Tibial nerve (tissue), 4 donors: ENCODE data around the gene PCSK7. TPM values are rescaled to one million over a fixed set of nuclear protein-coding genes. Genes with fewer than 3 reads are reported as not detected.

ENCODE experiments used
- DNase-seq, 2 donors: peaks; one replicate each; pipeline ENCODE4 v3.0.0-alpha.2; 2019; ENCODE audit warnings: low spot score in 2 of 2
- H3K27ac ChIP-seq, 4 donors: fragments of 200-600 bp; sonication (generic) in 3 of 4; one replicate each; pipeline ENCODE4 v1.5.1; 2017 to 2019; ENCODE audit warnings: mild to moderate bottlenecking in 1 of 4
- H3K27me3 ChIP-seq, 2 donors: fragments of 200-600 bp; sonication (generic) in 1 of 2; one replicate each; pipeline versions ENCODE4 v1.5.1 to v1.6.0; 2017 to 2019
- H3K36me3 ChIP-seq, 3 donors: fragments of 200-600 bp; sonication (generic); one replicate each; pipeline ENCODE4 v1.5.1; 2018 to 2019
- H3K4me1 ChIP-seq, 4 donors: fragments of 200-600 bp; sonication (generic) in 3 of 4; one replicate each; pipeline ENCODE4 v1.5.1; 2017 to 2019
- H3K4me3 ChIP-seq, 4 donors: fragments of 200-600 bp; sonication (generic) in 3 of 4; one replicate each; pipeline ENCODE4 v1.5.1; 2017 to 2019; ENCODE audit warnings: mild to moderate bottlenecking in 1 of 4, moderate library complexity in 1 of 4
- H3K9me3 ChIP-seq, 4 donors: fragments of 200-600 bp; sonication (generic) in 3 of 4; one replicate each; pipeline ENCODE4 v1.5.1; 2017 to 2019
- CTCF ChIP-seq, 5 experiments: fragments of 200-600 bp in 3 of 5; fragments of 450-650 bp in 2 of 5; sonication (generic) in 3 of 5; IDR thresholded peaks; one replicate each; pipeline ENCODE4 v1.5.1; 2016 to 2019; ENCODE audit warnings: antibody characterized with exemption in 5 of 5, mild to moderate bottlenecking in 3 of 5, moderate library complexity in 2 of 5
- EP300 ChIP-seq, 2 donors: sonication (generic); formaldehyde crosslinking; IDR thresholded peaks; one replicate each; pipeline ENCODE4 v1.6.1; 2017; ENCODE audit warnings: antibody characterized with exemption in 2 of 2, mild to moderate bottlenecking in 1 of 2
- POLR2A ChIP-seq, 2 donors: fragments of 450-650 bp; IDR thresholded peaks; one replicate each; pipeline ENCODE4 v1.6.1; 2017; ENCODE audit warnings: antibody characterized with exemption in 2 of 2, mild to moderate bottlenecking in 2 of 2, moderate library complexity in 2 of 2
- WGBS, 2 donors: methylation state at CpG; one replicate each; pipeline ENCODE4 v1.1.5; 2018; 5-methylcytosine and 5-hydroxymethylcytosine counted together
- total RNA-seq, 4 donors: library from RNA; depleted of rRNA; stranded (reverse); fragments of >200 nt; gene quantifications; one replicate each; pipeline ENCODE4 v1.1.0, GENCODE V29; 2016

Gene PCSK7
- total RNA-seq, 4 donors from 2014 or later: 45.4 to 94.5 (median 71.6) TPM

- no peaks in the 10 kb centered on the region for H3K27me3 ChIP-seq
- peaks cover 0 to 80% (median 0%) of the 10 kb centered on the region in 3 donors for H3K36me3 ChIP-seq
- DNase-seq: no peak
- H3K9me3 ChIP-seq: no peaks in the 10 kb centered on the region
- H3K4me1 ChIP-seq: no peaks in the 10 kb centered on the region
- TF ChIP-seq CTCF (IDR thresholded peaks at IDR 0.05) (no peak), POLR2A (IDR thresholded peaks at IDR 0.05) (no peak), EP300 (IDR thresholded peaks at IDR 0.05) (no peak)
- WGBS, 2 donors: 57 to 75% methylated on average over 2 of the region's 2 CpGs
- H3K27ac ChIP-seq: no peak overlapping the region
- no peak overlapping the region for H3K4me3 ChIP-seq
These were observed 26.7 kb upstream of the PCSK7 start for GRCh38 chr11:117258576-117258975.

DNA sequence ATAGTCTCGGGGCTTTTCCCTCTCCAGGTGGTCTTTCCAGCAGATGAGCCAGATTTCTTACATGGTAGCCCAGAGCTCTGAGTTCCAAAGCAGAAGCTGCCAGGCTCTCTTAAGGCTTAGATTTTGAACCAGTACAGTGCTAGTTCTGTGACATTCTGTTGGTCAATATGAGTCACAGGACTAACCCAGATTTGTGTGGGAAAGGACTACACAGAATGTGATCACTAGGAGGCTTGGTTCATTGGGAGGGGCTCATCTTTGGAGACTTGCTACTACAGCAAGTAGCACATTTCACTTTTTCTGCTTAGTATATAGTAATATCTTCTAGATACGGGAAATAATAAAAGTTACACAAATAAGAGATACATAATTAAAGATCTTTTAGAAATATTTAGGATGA, 24.7 kb upstream of the PCSK7 start:
- Histone ChIP-seq H3K4me3 (no peak overlapping the region), H3K27ac (no peak overlapping the region), H3K27me3 (no peaks in the 10 kb centered on the region), H3K36me3 (peaks cover 0 to 79% (median 0%) of the 10 kb centered on the region in 3 donors), H3K4me1 (no peaks in the 10 kb centered on the region), H3K9me3 (no peaks in the 10 kb centered on the region)
- 51 to 73% methylated on average over 2 of the region's 2 CpGs for WGBS, 2 donors
- DNase-seq: no peak
- TF ChIP-seq POLR2A (IDR thresholded peaks at IDR 0.05): no peak
- TF ChIP-seq CTCF (IDR thresholded peaks at IDR 0.05): no peak
- no peak for TF ChIP-seq EP300 (IDR thresholded peaks at IDR 0.05)

GRCh38 chr11:117255966-117256365, 24.1 kb upstream of the PCSK7 start:
- Histone ChIP-seq H3K36me3 (peaks cover 0 to 73% (median 0%) of the 10 kb centered on the region in 3 donors), H3K4me1 (no peaks in the 10 kb centered on the region), H3K27ac (no peak overlapping the region), H3K4me3 (no peak overlapping the region), H3K9me3 (no peaks in the 10 kb centered on the region), H3K27me3 (no peaks in the 10 kb centered on the region)
- WGBS, 2 donors: 86 to 88% methylated on average over 3 of the region's 3 CpGs
- no peak for DNase-seq
- TF ChIP-seq CTCF (IDR thresholded peaks at IDR 0.05) (no peak), POLR2A (IDR thresholded peaks at IDR 0.05) (no peak), EP300 (IDR thresholded peaks at IDR 0.05) (no peak)

- Histone ChIP-seq H3K4me3 (no peak overlapping the region), H3K36me3 (peaks cover 0 to 85% (median 0%) of the 10 kb centered on the region in 3 donors), H3K27me3 (no peaks in the 10 kb centered on the region), H3K27ac (no peak overlapping the region), H3K9me3 (no peaks in the 10 kb centered on the region), H3K4me1 (no peaks in the 10 kb centered on the region)
- DNase-seq: no peak
- TF ChIP-seq CTCF (IDR thresholded peaks at IDR 0.05) (no peak), EP300 (IDR thresholded peaks at IDR 0.05) (no peak), POLR2A (IDR thresholded peaks at IDR 0.05) (no peak)
- 88% methylated on average over 7 to 10 of the region's 10 CpGs for WGBS, 2 donors
These were observed 19.6 kb upstream of the PCSK7 start for GRCh38 chr11:117251506-117251905.

GRCh38 chr11:117249571-117249970, 17.7 kb upstream of the PCSK7 start:
- DNase-seq: no peak
- Histone ChIP-seq H3K4me1 (no peaks in the 10 kb centered on the region), H3K9me3 (no peaks in the 10 kb centered on the region), H3K27ac (no peak overlapping the region), H3K36me3 (peaks cover 0 to 85% (median 3%) of the 10 kb centered on the region in 3 donors), H3K4me3 (no peak overlapping the region), H3K27me3 (no peaks in the 10 kb centered on the region)
- TF ChIP-seq EP300 (IDR thresholded peaks at IDR 0.05): no peak
- TF ChIP-seq POLR2A (IDR thresholded peaks at IDR 0.05): no peak
- TF ChIP-seq CTCF (IDR thresholded peaks at IDR 0.05): no peak
- 79 to 87% methylated on average over 4 of the region's 4 CpGs for WGBS, 2 donors
